Uterus (tissue), 2 donors: ENCODE results near the gene VPS18.

ENCODE experiments used
- CTCF ChIP-seq, 4 experiments: fragments of 200-600 bp in 2 of 4; fragments of 450-650 bp in 2 of 4; sonication (generic) in 2 of 4; IDR thresholded peaks; one replicate each; pipeline ENCODE4 v1.5.1; 2016 to 2019; ENCODE audit warnings: antibody characterized with exemption in 4 of 4, mild to moderate bottlenecking in 2 of 4, moderate library complexity in 1 of 4
- POLR2A ChIP-seq, 2 donors: fragments of 450-650 bp; IDR thresholded peaks; one replicate each; pipeline ENCODE4 v1.6.1; 2016; ENCODE audit warnings: antibody characterized with exemption in 2 of 2, mild to moderate bottlenecking in 1 of 2, moderate library complexity in 1 of 2

DNA sequence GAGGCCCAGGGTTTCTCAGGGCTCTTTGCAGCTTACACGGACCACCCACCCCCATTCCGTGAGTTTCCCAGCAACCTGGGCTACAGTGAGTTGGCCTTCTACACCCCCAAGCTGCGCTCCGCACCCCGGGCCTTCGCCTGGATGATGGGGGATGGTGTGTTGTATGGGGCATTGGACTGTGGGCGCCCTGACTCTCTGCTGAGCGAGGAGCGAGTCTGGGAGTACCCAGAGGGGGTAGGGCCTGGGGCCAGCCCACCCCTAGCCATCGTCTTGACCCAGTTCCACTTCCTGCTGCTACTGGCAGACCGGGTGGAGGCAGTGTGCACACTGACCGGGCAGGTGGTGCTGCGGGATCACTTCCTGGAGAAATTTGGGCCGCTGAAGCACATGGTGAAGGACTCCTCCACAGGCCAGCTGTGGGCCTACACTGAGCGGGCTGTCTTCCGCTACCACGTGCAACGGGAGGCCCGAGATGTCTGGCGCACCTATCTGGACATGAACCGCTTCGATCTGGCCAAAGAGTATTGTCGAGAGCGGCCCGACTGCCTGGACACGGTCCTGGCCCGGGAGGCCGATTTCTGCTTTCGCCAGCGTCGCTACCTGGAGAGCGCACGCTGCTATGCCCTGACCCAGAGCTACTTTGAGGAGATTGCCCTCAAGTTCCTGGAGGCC, 5.4 kb downstream of the VPS18 start:
- TF ChIP-seq CTCF (IDR thresholded peaks at IDR 0.05) (no peak), POLR2A (IDR thresholded peaks at IDR 0.05) (no peak)
